Uterus (tissue), 2 donors: ENCODE results near the gene ABHD15.

Experiments
- CTCF ChIP-seq, 4 experiments: fragments of 200-600 bp in 2 of 4; fragments of 450-650 bp in 2 of 4; sonication (generic) in 2 of 4; IDR thresholded peaks; one replicate each; pipeline ENCODE4 v1.5.1; 2016 to 2019; ENCODE audit warnings: antibody characterized with exemption in 4 of 4, mild to moderate bottlenecking in 2 of 4, moderate library complexity in 1 of 4
- POLR2A ChIP-seq, 2 donors: fragments of 450-650 bp; IDR thresholded peaks; one replicate each; pipeline ENCODE4 v1.6.1; 2016; ENCODE audit warnings: antibody characterized with exemption in 2 of 2, mild to moderate bottlenecking in 1 of 2, moderate library complexity in 1 of 2

- TF ChIP-seq CTCF (IDR thresholded peaks at IDR 0.05) (no peak), POLR2A (IDR thresholded peaks at IDR 0.05) (no peak)
Observed at GRCh38 chr17:29526322-29526721, 40.5 kb downstream of the ABHD15 start.
